Endodermal cell (in vitro differentiated cells): ENCODE measurements around the gene RPS21. TPM values are rescaled to one million over a fixed set of nuclear protein-coding genes. Genes with fewer than 3 reads are reported as not detected.

Experiments
- DNase-seq: peaks from one replicate; pipeline ENCODE4 v3.0.0-alpha.2; 2017
- H3K27ac ChIP-seq: 2 replicates; pipeline ENCODE4 v1.5.1; 2013; ENCODE audit warnings: mild to moderate bottlenecking, low read depth, low read length, moderate library complexity
- H3K27me3 ChIP-seq: 2 replicates; pipeline ENCODE4 v1.6.1; 2013; ENCODE audit warnings: mild to moderate bottlenecking, low read length, moderate library complexity; ENCODE audit not compliant: insufficient read depth, control insufficient read depth, poor library complexity, severe bottlenecking
- H3K36me3 ChIP-seq: 2 replicates; pipeline ENCODE4 v1.7.0; 2013; ENCODE audit warnings: mild to moderate bottlenecking, low read length, moderate library complexity; ENCODE audit not compliant: control insufficient read depth, insufficient read depth
- H3K4me1 ChIP-seq: one replicate; pipeline ENCODE4 v1.7.0; 2013; ENCODE audit warnings: low read length; ENCODE audit not compliant: control insufficient read depth, insufficient read depth
- H3K4me3 ChIP-seq: 2 replicates; pipeline ENCODE4 v1.5.1; 2013; ENCODE audit warnings: mild to moderate bottlenecking, low read length, moderate library complexity
- H3K9ac ChIP-seq: 2 replicates; pipeline ENCODE4 v1.6.1; 2013; ENCODE audit warnings: mild to moderate bottlenecking, low read length, moderate library complexity; ENCODE audit not compliant: poor library complexity, severe bottlenecking; ENCODE audit errors: extremely low read depth
- H3K9me3 ChIP-seq: 2 replicates; pipeline ENCODE4 v1.6.1; 2013; ENCODE audit warnings: mild to moderate bottlenecking, low read length, moderate library complexity; ENCODE audit not compliant: control insufficient read depth
- H3K27ac Mint-ChIP-seq: 2 replicates; pipeline ENCODE4 v1.8.0; 2020; ENCODE audit warnings: mixed read lengths
- H3K27me3 Mint-ChIP-seq: 2 replicates; pipeline ENCODE4 v1.8.0; 2021; ENCODE audit warnings: mild to moderate bottlenecking, mixed read lengths; ENCODE audit not compliant: insufficient read depth
- H3K36me3 Mint-ChIP-seq: 2 replicates; pipeline ENCODE4 v1.8.0; 2020; ENCODE audit warnings: low read depth, mixed read lengths
- H3K4me1 Mint-ChIP-seq: 2 replicates; pipeline ENCODE4 v1.8.0; 2020; ENCODE audit warnings: mixed read lengths
- H3K4me3 Mint-ChIP-seq: 2 replicates; pipeline ENCODE4 v1.8.0; 2020; ENCODE audit warnings: mild to moderate bottlenecking, moderate library complexity, mixed read lengths
- H3K9me3 Mint-ChIP-seq: 2 replicates; pipeline ENCODE4 v1.8.0; 2020; ENCODE audit warnings: mild to moderate bottlenecking, mixed read lengths
- CTCF ChIP-seq: fragments of 200-600 bp; sonication (generic); conservative IDR thresholded peaks from 2 replicates; pipeline ENCODE4 v1.5.0; 2021; ENCODE audit warnings: antibody characterized with exemption, mild to moderate bottlenecking
- WGBS, 2 experiments: methylation state at CpG; one replicate each; pipeline versions ENCODE4 v1.1.5 to v1.1.7; 2013; ENCODE audit warnings: missing lambda C conversion rate in 2 of 2, mixed read lengths in 1 of 2; ENCODE audit not compliant: insufficient coverage in 1 of 2, insufficient read length in 1 of 2; 5-methylcytosine and 5-hydroxymethylcytosine counted together
- total RNA-seq, 2 donors: library from RNA; stranded (reverse); fragmentation: NEBNext Ultra II Directional in 1 of 2; extraction: Animal tissue kit (Norgen Biotek cat#: 25700) in 1 of 2; gene quantifications; 2 replicates in 1 of 2; 3 replicates in 1 of 2; pipeline ENCODE4 v1.2.1, GENCODE V29; 2021

RPS21 gene
- total RNA-seq, 2 donors from 2014 or later: 1,288 to 1,382 TPM

- Histone ChIP-seq H3K27ac (no peak overlapping the region), H3K27me3 (peaks cover 9% of the 10 kb centered on the region), H3K4me3 (no peak overlapping the region), H3K4me1 (peaks cover 10% of the 10 kb centered on the region), H3K36me3 (no peaks in the 10 kb centered on the region), H3K9ac (no peak overlapping the region), H3K9me3 (no peaks in the 10 kb centered on the region)
- DNase-seq: no peak
- H3K27ac Mint-ChIP-seq: no peak overlapping the region
- H3K27me3 Mint-ChIP-seq: peaks cover 8% of the 10 kb centered on the region
- TF ChIP-seq CTCF: no peak
- no peaks in the 10 kb centered on the region for H3K9me3 Mint-ChIP-seq
- no peaks in the 10 kb centered on the region for H3K36me3 Mint-ChIP-seq
- H3K4me1 Mint-ChIP-seq: peaks cover 12% of the 10 kb centered on the region
- H3K4me3 Mint-ChIP-seq: no peak overlapping the region
- WGBS, 2 experiments: 84 to 85% methylated on average over 23 of the region's 23 CpGs
Measured at GRCh38 chr20:62430866-62431447, 44.1 kb downstream of the RPS21 start.

DNA sequence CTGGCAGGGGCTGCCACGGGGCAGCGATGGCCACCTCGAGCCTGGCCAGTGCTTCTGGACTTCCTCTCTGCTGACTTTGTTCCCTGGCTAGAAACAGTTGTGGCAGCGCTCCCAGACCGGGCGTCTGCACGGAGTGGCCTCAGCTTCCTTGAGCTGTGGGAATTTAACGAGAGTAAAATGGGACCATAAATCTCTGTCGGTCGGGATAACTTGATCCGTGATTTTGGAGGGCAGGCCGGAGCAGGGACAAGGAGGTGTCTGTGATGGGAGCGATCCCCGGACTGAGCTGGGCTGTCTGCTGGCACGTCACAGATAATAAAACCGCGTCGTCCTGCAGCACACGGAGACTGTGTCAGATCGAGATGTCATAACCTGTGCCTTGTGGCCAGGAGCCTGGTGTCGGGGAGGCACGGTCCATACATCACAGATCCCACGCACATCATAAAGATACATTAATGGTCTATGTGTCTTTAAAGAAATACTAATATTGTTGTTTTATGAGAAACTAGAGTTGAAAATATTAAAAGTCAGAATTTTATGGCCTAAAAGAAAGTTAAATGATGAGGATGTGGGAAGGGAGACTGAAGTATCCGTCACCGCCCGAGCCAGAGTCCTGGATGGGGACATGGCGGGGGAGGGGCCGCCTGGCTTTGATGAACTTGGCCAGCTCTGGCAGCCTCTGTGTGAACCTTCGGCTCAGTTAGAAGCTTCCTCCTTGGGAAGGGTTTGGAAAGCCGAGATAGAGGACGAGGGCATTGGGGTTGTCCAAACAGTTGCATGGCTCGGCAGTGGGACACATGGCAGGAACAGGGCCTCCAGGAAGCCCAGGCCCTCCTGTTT lies 47.0 kb downstream of the RPS21 start:
- WGBS, 2 experiments: 87 to 88% methylated on average over 21 to 31 of the region's 32 CpGs
- TF ChIP-seq CTCF: no peak
- no peaks in the 10 kb centered on the region for H3K9me3 Mint-ChIP-seq
- Histone ChIP-seq H3K27ac (no peak overlapping the region), H3K9ac (no peak overlapping the region), H3K27me3 (peaks cover 8% of the 10 kb centered on the region), H3K4me1 (peaks cover 10% of the 10 kb centered on the region), H3K9me3 (no peaks in the 10 kb centered on the region), H3K36me3 (no peaks in the 10 kb centered on the region), H3K4me3 (no peak overlapping the region)
- H3K4me3 Mint-ChIP-seq: no peak overlapping the region
- no peaks in the 10 kb centered on the region for H3K36me3 Mint-ChIP-seq
- peaks cover 8% of the 10 kb centered on the region for H3K27me3 Mint-ChIP-seq
- no peak overlapping the region for H3K27ac Mint-ChIP-seq
- DNase-seq: no peak
- H3K4me1 Mint-ChIP-seq: peaks cover 7% of the 10 kb centered on the region

- H3K36me3 Mint-ChIP-seq: no peaks in the 10 kb centered on the region
- no peak overlapping the region for H3K27ac ChIP-seq
- TF ChIP-seq CTCF: no peak
- H3K36me3 ChIP-seq: no peaks in the 10 kb centered on the region
- no peak overlapping the region for H3K9ac ChIP-seq
- peaks cover 5% of the 10 kb centered on the region for H3K27me3 Mint-ChIP-seq
- H3K4me3 ChIP-seq: no peak overlapping the region
- no peak overlapping the region for H3K27ac Mint-ChIP-seq
- no peaks in the 10 kb centered on the region for H3K4me1 ChIP-seq
- DNase-seq: no peak
- no peak overlapping the region for H3K4me3 Mint-ChIP-seq
- H3K4me1 Mint-ChIP-seq: no peaks in the 10 kb centered on the region
- WGBS, 2 experiments: 94 to 100% methylated on average over 2 to 3 of the region's 3 CpGs
- no peaks in the 10 kb centered on the region for H3K9me3 ChIP-seq
- no peaks in the 10 kb centered on the region for H3K27me3 ChIP-seq
- H3K9me3 Mint-ChIP-seq: no peaks in the 10 kb centered on the region
Measured at GRCh38 chr20:62436692-62437091, 49.8 kb downstream of the RPS21 start.
